HG03196 (cell line): ENCODE data around the gene DACH1.

ENCODE experiments used
- ATAC-seq: cut with Tn5 transposase; IDR thresholded peaks from one replicate; pipeline ENCODE4 v1.9.1; 2021; ENCODE audit not compliant: unreplicated experiment

Gene DACH1

DNA sequence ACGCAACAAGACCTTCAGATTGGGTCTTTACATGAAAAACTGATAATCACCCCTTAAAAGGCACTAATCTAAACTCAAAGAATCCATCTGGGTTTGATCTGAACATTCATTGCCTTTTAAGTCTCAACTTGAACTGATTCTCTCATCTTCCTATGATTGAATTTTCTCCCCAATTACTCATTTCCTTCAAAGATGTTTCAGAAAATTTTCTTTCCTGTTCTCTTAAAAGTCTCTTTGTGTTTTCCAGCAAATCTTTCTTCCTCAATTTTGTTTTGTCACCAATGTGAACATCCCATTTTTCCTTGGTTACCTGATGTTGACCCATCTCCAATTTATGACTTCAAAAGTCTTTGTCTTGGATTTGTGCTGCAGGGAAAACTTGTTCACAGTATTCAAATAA, 234.3 kb downstream of the DACH1 start:
- ATAC-seq = no peak

- ATAC-seq = no peak
Measured at GRCh38 chr13:71632206-71632605, 234.8 kb downstream of the DACH1 start.

- ATAC-seq = no peak
Measured at GRCh38 chr13:71629167-71629566, 237.8 kb downstream of the DACH1 start.

- no peak for ATAC-seq
Measured at GRCh38 chr13:71626421-71627117, 240.4 kb downstream of the DACH1 start.

DNA sequence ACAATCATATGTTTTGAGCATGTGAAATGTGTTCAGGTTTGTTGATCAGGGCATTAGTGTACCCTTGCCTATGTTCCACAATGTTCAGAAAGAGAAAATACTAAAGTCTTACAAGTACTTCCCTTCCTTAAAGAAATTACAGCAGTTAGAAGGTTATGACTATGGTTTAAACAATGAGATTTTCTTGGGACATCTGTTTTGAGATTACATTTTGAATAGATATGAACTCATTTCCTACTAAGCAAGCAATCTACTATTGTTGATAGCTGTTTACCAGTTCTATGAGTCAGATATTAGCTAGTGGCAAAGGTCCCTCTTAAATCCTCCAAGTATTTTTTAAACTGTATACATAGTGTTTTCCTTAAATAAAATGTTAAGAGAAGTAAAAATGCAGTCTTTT, 241.3 kb downstream of the DACH1 start:
- ATAC-seq = no peak

GRCh38 chr13:71624653-71625600, 242.1 kb downstream of the DACH1 start:
- no peak for ATAC-seq

GRCh38 chr13:71621174-71622124, 245.6 kb downstream of the DACH1 start:
- ATAC-seq = no peak

- no peak for ATAC-seq
Measured at GRCh38 chr13:71619096-71619495, 247.9 kb downstream of the DACH1 start.

DNA sequence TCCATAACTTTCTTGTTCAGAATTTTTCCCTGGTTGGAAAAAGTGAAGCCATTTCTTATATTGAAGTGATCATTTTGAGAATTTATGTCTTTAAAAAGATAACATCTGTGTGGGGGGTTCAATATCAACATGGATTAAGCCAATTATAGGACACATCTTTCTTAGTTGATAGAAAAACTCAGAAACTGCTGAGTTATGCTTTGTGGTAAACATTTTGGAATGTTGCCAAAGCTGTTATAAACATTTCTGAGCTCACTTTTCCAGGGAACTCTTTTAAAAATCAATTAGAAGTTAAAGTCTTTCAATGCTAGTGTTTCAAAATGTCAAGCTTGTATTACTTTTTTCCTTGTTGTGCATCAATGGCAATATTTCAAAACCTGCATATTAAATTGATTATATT, 248.8 kb downstream of the DACH1 start:
- no peak for ATAC-seq

GRCh38 chr13:71617265-71617664, 249.7 kb downstream of the DACH1 start:
- ATAC-seq = no peak

- ATAC-seq = no peak
Measured at GRCh38 chr13:71613066-71613745, 253.8 kb downstream of the DACH1 start.

GRCh38 chr13:71611292-71611691, 255.7 kb downstream of the DACH1 start:
- no peak for ATAC-seq

GRCh38 chr13:71610876-71611275, 256.1 kb downstream of the DACH1 start:
- ATAC-seq = no peak

DNA sequence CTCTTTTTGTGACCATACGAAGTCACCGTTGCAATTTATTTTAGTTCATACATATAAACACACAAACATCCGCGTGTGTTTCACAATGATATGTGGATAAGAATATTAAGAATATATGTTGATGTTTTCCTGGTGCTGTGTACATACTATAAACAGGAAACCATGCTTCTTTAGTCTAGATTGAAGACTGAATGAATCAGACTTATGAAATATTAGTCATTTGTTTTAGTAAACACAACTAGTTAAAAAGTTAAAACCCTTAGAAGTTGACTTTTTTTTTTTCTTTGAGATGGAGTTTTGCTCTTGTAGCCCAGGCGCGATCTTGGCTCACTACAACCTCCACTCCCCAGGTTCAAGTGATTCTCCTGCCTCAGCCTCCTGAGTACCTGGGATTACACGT, 257.7 kb downstream of the DACH1 start:
- ATAC-seq = no peak

DNA sequence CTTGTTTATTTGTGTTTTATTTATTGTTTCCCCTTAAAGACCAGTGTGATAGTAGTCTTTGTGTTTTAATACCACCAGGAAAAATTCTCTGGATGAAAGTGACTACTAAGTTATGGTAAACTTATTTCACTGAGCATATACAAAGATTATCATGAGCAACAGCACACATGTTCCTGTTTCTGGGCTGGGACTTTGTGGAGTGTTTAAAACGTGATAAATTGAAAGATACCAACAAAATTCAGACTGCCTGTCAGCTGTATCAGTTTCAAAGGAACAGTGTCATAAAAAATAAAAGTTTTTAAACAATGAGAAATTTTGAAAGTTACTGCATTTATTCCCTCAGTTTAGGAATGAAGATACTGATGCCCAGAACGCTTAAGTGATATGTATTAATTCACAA, 259.4 kb downstream of the DACH1 start:
- no peak for ATAC-seq

DNA sequence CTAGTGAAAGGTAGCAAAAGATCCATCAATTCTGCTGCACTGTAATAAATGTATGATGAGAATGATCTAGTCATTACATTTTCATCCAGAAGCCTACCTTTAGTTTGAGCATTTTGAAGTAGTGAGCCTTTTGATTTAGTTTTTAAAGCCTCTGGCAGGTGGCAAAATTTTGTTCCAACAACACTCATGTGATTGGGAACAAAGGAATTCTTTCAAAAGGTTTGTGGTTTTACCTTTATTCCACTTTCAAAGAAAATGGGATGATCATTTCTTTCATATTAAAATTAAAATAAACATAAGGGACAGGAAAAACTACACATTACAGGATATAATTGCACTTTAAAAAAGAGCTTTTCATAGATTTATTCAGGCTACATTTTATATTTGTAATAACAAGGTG, 260.2 kb downstream of the DACH1 start:
- no peak for ATAC-seq

GRCh38 chr13:71605744-71606143, 261.3 kb downstream of the DACH1 start:
- no peak for ATAC-seq

GRCh38 chr13:71603255-71603654, 263.7 kb downstream of the DACH1 start:
- ATAC-seq = no peak

DNA sequence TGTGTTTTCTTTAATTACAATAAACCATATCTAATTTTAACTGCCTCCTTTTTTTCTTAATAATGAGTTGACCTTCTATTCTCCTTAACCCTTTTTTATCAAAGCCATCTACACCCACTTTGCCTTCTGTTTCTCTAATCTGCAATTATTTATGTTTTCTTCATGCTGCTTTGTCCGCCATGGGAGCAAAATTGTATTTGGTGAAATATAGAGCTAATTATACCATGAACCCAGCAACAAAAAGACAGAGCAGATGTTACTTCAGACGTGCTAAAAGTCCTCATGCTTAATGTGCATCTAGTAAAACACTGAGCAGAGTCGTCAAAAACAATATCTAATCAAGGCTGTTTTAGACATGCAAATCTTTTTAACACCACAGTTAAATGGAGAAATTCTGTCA, 264.7 kb downstream of the DACH1 start:
- ATAC-seq = no peak

- ATAC-seq = no peak
Measured at GRCh38 chr13:71597150-71597549, 269.9 kb downstream of the DACH1 start.

GRCh38 chr13:71596116-71596515, 270.9 kb downstream of the DACH1 start:
- no peak for ATAC-seq
